Kidney (tissue), 14 donors: Measurements from ENCODE around the gene SLCO3A1. TPM values are rescaled to one million over a fixed set of nuclear protein-coding genes. Genes with fewer than 3 reads are reported as not detected.

Source experiments
- DNase-seq, 5 donors: peaks; one replicate each; pipeline ENCODE4 v3.0.0-alpha.2; 2013 to 2020
- FAIRE-seq: peaks from 2 replicates; lab custom pipeline; 2012; peaks lifted over from hg19 to GRCh38; lab: Jason Lieb, UNC
- H3K27ac ChIP-seq, 2 donors: one replicate each; pipeline ENCODE4 v1.7.0; 2013; ENCODE audit warnings: low read depth in 2 of 2, low read length in 2 of 2, inconsistent platforms in 1 of 2
- H3K27me3 ChIP-seq: one replicate; pipeline ENCODE4 v1.7.1; 2013; ENCODE audit warnings: low read length, inconsistent platforms; ENCODE audit not compliant: control insufficient read depth, insufficient read depth
- H3K36me3 ChIP-seq, 3 donors: one replicate each; pipeline versions ENCODE4 v1.7.0 to v1.7.1; 2013; ENCODE audit warnings: low read length in 3 of 3, control low read depth in 1 of 3, inconsistent platforms in 1 of 3; ENCODE audit not compliant: insufficient read depth in 3 of 3, control insufficient read depth in 2 of 3
- H3K4me1 ChIP-seq, 3 donors: one replicate each; pipeline versions ENCODE4 v1.7.0 to v1.7.1; 2013; ENCODE audit warnings: low read length in 3 of 3, inconsistent platforms in 1 of 3, low read depth in 1 of 3; ENCODE audit not compliant: control insufficient read depth in 2 of 3, insufficient read depth in 2 of 3
- H3K4me3 ChIP-seq, 3 donors: one replicate each; pipeline versions ENCODE4 v1.7.0 to v1.8.1; 2013; ENCODE audit warnings: low read length in 3 of 3, control low read depth in 1 of 3, inconsistent platforms in 1 of 3
- H3K9ac ChIP-seq, 3 donors: one replicate each; pipeline versions ENCODE4 v1.7.0 to v1.7.1; 2013; ENCODE audit warnings: low read length in 3 of 3, control low read depth in 1 of 3, inconsistent platforms in 1 of 3
- H3K9me3 ChIP-seq, 3 donors: one replicate each; pipeline versions ENCODE4 v1.7.0 to v1.7.1; 2013; ENCODE audit warnings: low read length in 3 of 3, control low read depth in 1 of 3, inconsistent platforms in 1 of 3; ENCODE audit not compliant: control insufficient read depth in 2 of 3, insufficient read depth in 1 of 3
- CTCF ChIP-seq: IDR thresholded peaks from 3 replicates; pipeline ENCODE4 v1.5.1; 2012; ENCODE audit warnings: mild to moderate bottlenecking, moderate library complexity, borderline replicate concordance; ENCODE audit not compliant: insufficient read depth; ENCODE audit errors: extremely low read depth
- intact Hi-C: fragments of 100-400 bp; cut with DNase I; formaldehyde crosslinking; loops from one replicate; pipeline ENCODE4 v1.11.1; 2022
- polyA plus RNA-seq: library from polyadenylated mRNA; stranded (reverse); fragments of 350-450 nt; fragmentation: Illumina TruSeq; extraction: RNeasy Lipid Tissue Mini Kit (QIAGEN cat#74804); gene quantifications from one replicate; pipeline ENCODE4 v1.2.3, GENCODE V29; 2014; ENCODE audit warnings: low read depth, low replicate concordance; ENCODE audit not compliant: insufficient read depth
- total RNA-seq: library from RNA; stranded (reverse); fragmentation: NEBNext Ultra II Directional; extraction: Animal tissue kit (Norgen Biotek cat#: 25700); gene quantifications from one replicate; pipeline ENCODE4 v1.2.1, GENCODE V29; 2021
- donor health status: control.
- donor health status: control.
- donor health status: control.
- donor health status: control.
- donor health status: control.
- donor health status: DM: yes; HTN: yes; CAD: no.
- donor health status: Normal renal cell carcinoma (clear cell type).

The SLCO3A1 gene
- total and polyA plus RNA-seq, 2 donors from 2014 or later = 12.8 to 59.4 TPM

GRCh38 chr15:92037491-92037890 lies 184.0 kb downstream of the SLCO3A1 start:
- DNase-seq (no peak), FAIRE-seq (no peak)
- intact Hi-C loops = no loop called here

GRCh38 chr15:92040350-92040749 lies 186.8 kb downstream of the SLCO3A1 start:
- Histone ChIP-seq H3K27ac (no peak overlapping the region), H3K9me3 (no peaks in the 10 kb centered on the region), H3K36me3 (no peaks in the 10 kb centered on the region), H3K4me1 (no peaks in the 10 kb centered on the region), H3K9ac (no peak overlapping the region), H3K27me3 (no peaks in the 10 kb centered on the region), H3K4me3 (no peak overlapping the region)
- FAIRE-seq (no peak), DNase-seq (no peak)
- intact Hi-C loops = no loop called here
- TF ChIP-seq CTCF = no peak

More at GRCh38 chr15:92037491-92037890, 184.0 kb downstream of the SLCO3A1 start:
- Histone ChIP-seq H3K27me3 (no peaks in the 10 kb centered on the region), H3K4me1 (no peaks in the 10 kb centered on the region), H3K9me3 (no peaks in the 10 kb centered on the region), H3K27ac (no peak overlapping the region), H3K4me3 (no peak overlapping the region), H3K9ac (no peak overlapping the region), H3K36me3 (no peaks in the 10 kb centered on the region)
- no peak for TF ChIP-seq CTCF

GRCh38 chr15:92041371-92041770 lies 187.9 kb downstream of the SLCO3A1 start:
- FAIRE-seq (no peak), DNase-seq (no peak)
- Histone ChIP-seq H3K27me3 (no peaks in the 10 kb centered on the region), H3K9me3 (no peaks in the 10 kb centered on the region), H3K4me1 (no peaks in the 10 kb centered on the region), H3K36me3 (no peaks in the 10 kb centered on the region), H3K27ac (no peak overlapping the region), H3K9ac (no peak overlapping the region), H3K4me3 (no peak overlapping the region)
- intact Hi-C loops = no loop called here
- TF ChIP-seq CTCF = no peak

- Histone ChIP-seq H3K9me3 (no peaks in the 10 kb centered on the region), H3K4me3 (no peak overlapping the region), H3K4me1 (no peaks in the 10 kb centered on the region), H3K9ac (no peak overlapping the region), H3K27me3 (no peaks in the 10 kb centered on the region), H3K36me3 (no peaks in the 10 kb centered on the region), H3K27ac (no peak overlapping the region)
- FAIRE-seq = no peak
- no peak for TF ChIP-seq CTCF
- intact Hi-C loops = no loop called here
- DNase-seq = no peak
These were observed 189.8 kb downstream of the SLCO3A1 start for GRCh38 chr15:92043283-92043682.
